HG02571 (cell line): ENCODE measurements around the gene GRB14.
"Not testable (repeated sequence)": the region's sequence is repeated elsewhere in the genome, so short reads cannot be mapped to it uniquely, and the experiment has no call there.

ENCODE experiments used
- ATAC-seq: cut with Tn5 transposase; IDR thresholded peaks from one replicate; pipeline ENCODE4 v1.9.1; 2021; ENCODE audit warnings: mild to moderate bottlenecking, moderate library complexity; ENCODE audit not compliant: unreplicated experiment

GRB14 gene

GRCh38 chr2:164620873-164621763 lies at the start of gene GRB14:
Gene GRB14, minus strand, starts transcription at chr2:164621482. Its CDS starts 173 bp downstream, at chr2:164621309.
- ATAC-seq, result no peak

- ATAC-seq, result no peak
These were observed 48.0 kb upstream of the GRB14 start for GRCh38 chr2:164669291-164669690.

- ATAC-seq, result no peak
These were observed 46.3 kb upstream of the GRB14 start for GRCh38 chr2:164667566-164667965.

- ATAC-seq, result no peak
These were observed 42.8 kb upstream of the GRB14 start for GRCh38 chr2:164664070-164664469.

- ATAC-seq, result no peak
These were observed 41.8 kb upstream of the GRB14 start for GRCh38 chr2:164662868-164663631.

GRCh38 chr2:164662066-164662465 lies 40.8 kb upstream of the GRB14 start:
- ATAC-seq, result no peak

GRCh38 chr2:164661349-164661748 lies 40.1 kb upstream of the GRB14 start:
- ATAC-seq, result no peak

GRCh38 chr2:164657129-164657528 lies 35.8 kb upstream of the GRB14 start:
- no peak for ATAC-seq

- no peak for ATAC-seq
These were observed 34.5 kb upstream of the GRB14 start for GRCh38 chr2:164655750-164656149.

- ATAC-seq, result no peak
These were observed 34.1 kb upstream of the GRB14 start for GRCh38 chr2:164655336-164655735.

- no peak for ATAC-seq
These were observed 30.1 kb upstream of the GRB14 start for GRCh38 chr2:164651361-164651760.

GRCh38 chr2:164644036-164644700 lies 22.9 kb upstream of the GRB14 start:
- no peak for ATAC-seq

GRCh38 chr2:164642946-164643555 lies 21.8 kb upstream of the GRB14 start:
- ATAC-seq, result no peak

- ATAC-seq, result no peak
These were observed 21.0 kb upstream of the GRB14 start for GRCh38 chr2:164642268-164642667.

- not testable (repeated sequence) for ATAC-seq
These were observed 7.0 kb upstream of the GRB14 start for GRCh38 chr2:164628319-164628718.

- no peak for ATAC-seq
These were observed 4.2 kb upstream of the GRB14 start for GRCh38 chr2:164625378-164625971.

GRCh38 chr2:164624316-164624715 lies 3.0 kb upstream of the GRB14 start:
- ATAC-seq, result no peak

- ATAC-seq, result no peak
These were observed 1.2 kb upstream of the GRB14 start for GRCh38 chr2:164622338-164623106.

GRCh38 chr2:164621764-164622105 lies 453 bp upstream of the GRB14 start:
- no peak for ATAC-seq

GRCh38 chr2:164620457-164620856 lies 825 bp downstream of the GRB14 start:
- ATAC-seq, result no peak
